ENCODE results near the gene OSBPL7. TPM values are rescaled to one million over a fixed set of nuclear protein-coding genes. Genes with fewer than 3 reads are reported as not detected.

Gene OSBPL7
- total RNA-seq, 1 experiment from 2014 or later = 9.1 TPM

DNA sequence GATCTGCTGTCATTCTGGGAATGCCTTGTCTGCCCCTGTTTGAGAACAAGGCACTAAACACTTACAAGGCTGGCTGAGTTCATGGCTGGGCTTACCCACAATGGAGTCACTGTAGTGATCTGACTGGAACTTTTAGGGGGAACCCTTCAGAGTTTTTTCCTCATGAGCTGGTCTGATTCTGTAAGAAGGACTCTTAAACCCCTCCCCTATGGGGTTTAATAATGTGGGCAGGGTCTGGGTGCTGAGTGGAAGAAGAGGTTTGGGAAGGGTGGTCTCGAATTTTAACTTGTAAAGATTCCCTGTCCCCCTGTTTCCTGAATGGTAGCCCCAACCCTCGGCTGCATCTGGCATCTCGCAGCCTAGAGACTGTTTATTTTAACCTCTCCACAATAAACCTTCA lies 30.6 kb downstream of the OSBPL7 start:
- Histone ChIP-seq H3K27ac (ENCODE audit: low read length) (no peak overlapping the region), H3K27me3 (ENCODE audit: control insufficient read depth, insufficient read depth, low read length) (peaks cover 43% of the 10 kb centered on the region), H3K4me1 (ENCODE audit: control insufficient read depth, insufficient read depth, low read length) (peaks cover 4% of the 10 kb centered on the region; the same call in 1 of the 2 replicates), H3K9me3 (ENCODE audit: control insufficient read depth, insufficient read depth, low read depth, low read length) (no peaks in the 10 kb centered on the region), H3K4me3 (ENCODE audit: low read depth in 2 of 2, low read length in 2 of 2) (no peak overlapping the region), H3K36me3 (ENCODE audit: control insufficient read depth, insufficient read depth, low read length) (no peaks in the 10 kb centered on the region)
- in situ Hi-C loops (cut with HindIII; ENCODE audit: low pct_unique_long_range_greater_than_20kb, low sequenced_read_pairs) (no loop called here), intact Hi-C loops (cut with micrococcal nuclease; ENCODE audit: unreplicated experiment) (no loop called here)
- ATAC-seq (no peak), DNase-seq (ENCODE audit: low read depth, low spot score) (no peak)
- BruUV-seq (replicated peaks) = no TSS peak
- ChIA-PET POLR2A (no interaction called here), CTCF (no interaction called here)
- TF ChIP-seq POLR2AphosphoS5 (IDR thresholded peaks at IDR 0.05; ENCODE audit: low read depth, low read length) (no peak), SIN3A (IDR thresholded peaks at IDR 0.05; ENCODE audit: borderline replicate concordance, insufficient read depth, low read depth, low read length) (no peak), TCF7L2 (IDR thresholded peaks at IDR 0.05; ENCODE audit: low read depth, low read length) (no peak)
- TF ChIP-seq, protein P1, sequence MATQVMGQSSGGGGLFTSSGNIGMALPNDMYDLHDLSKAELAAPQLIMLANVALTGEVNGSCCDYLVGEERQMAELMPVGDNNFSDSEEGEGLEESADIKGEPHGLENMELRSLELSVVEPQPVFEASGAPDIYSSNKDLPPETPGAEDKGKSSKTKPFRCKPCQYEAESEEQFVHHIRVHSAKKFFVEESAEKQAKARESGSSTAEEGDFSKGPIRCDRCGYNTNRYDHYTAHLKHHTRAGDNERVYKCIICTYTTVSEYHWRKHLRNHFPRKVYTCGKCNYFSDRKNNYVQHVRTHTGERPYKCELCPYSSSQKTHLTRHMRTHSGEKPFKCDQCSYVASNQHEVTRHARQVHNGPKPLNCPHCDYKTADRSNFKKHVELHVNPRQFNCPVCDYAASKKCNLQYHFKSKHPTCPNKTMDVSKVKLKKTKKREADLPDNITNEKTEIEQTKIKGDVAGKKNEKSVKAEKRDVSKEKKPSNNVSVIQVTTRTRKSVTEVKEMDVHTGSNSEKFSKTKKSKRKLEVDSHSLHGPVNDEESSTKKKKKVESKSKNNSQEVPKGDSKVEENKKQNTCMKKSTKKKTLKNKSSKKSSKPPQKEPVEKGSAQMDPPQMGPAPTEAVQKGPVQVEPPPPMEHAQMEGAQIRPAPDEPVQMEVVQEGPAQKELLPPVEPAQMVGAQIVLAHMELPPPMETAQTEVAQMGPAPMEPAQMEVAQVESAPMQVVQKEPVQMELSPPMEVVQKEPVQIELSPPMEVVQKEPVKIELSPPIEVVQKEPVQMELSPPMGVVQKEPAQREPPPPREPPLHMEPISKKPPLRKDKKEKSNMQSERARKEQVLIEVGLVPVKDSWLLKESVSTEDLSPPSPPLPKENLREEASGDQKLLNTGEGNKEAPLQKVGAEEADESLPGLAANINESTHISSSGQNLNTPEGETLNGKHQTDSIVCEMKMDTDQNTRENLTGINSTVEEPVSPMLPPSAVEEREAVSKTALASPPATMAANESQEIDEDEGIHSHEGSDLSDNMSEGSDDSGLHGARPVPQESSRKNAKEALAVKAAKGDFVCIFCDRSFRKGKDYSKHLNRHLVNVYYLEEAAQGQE (IDR thresholded peaks at IDR 0.05; ENCODE audit: insufficient read depth in 1 of 2, low read depth in 2 of 2, low read length in 1 of 2) = no peak
- TF ChIP-seq, protein P2, sequence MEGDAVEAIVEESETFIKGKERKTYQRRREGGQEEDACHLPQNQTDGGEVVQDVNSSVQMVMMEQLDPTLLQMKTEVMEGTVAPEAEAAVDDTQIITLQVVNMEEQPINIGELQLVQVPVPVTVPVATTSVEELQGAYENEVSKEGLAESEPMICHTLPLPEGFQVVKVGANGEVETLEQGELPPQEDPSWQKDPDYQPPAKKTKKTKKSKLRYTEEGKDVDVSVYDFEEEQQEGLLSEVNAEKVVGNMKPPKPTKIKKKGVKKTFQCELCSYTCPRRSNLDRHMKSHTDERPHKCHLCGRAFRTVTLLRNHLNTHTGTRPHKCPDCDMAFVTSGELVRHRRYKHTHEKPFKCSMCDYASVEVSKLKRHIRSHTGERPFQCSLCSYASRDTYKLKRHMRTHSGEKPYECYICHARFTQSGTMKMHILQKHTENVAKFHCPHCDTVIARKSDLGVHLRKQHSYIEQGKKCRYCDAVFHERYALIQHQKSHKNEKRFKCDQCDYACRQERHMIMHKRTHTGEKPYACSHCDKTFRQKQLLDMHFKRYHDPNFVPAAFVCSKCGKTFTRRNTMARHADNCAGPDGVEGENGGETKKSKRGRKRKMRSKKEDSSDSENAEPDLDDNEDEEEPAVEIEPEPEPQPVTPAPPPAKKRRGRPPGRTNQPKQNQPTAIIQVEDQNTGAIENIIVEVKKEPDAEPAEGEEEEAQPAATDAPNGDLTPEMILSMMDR (IDR thresholded peaks at IDR 0.05) = no peak

DNA sequence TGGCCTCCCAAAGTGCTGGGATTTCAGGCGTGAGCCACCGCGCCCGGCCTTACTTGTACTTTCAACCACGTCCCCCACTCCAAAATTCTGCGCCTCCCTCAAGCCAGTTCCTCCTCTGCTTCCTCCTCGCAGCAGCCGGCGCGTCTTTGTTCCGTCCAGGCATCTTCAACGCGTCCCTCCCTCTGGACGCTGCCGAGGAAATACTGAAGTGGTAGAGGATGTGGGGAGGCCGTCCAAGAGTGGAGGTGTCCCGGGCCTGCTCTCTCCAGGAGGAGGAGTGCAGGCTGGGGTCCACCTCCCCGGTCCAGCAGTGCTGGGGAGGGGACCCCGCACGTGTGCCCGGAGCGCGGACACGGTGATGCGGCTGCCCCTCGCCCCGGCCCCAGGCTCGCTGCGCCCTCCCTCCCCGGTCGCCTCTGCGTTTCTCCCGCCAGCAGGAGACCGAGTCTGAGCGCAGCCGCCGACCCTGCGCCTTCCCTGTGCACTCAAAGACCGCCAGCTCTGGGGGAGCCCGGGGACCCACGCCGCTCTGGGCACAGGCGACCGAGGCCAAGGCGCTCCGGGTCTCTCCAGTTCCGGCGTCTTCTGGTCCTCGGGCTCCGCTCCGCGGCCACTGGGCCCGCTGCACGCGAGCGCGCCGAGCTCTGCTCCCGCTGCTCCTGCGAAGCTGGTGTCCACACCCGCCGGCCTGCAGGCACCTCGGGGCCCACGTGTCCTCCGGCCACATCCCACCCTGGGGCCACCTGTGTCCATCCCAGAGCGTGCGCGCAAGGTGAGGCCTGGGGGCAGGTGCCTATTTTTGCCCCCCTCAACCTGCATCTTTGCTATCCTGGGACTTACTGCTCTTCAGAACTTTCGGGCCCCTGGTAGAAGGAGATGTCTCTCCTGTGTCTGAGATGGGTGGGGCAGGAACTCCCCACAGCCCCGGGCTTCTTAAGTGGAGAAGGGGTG lies 31.7 kb downstream of the OSBPL7 start:
- intact Hi-C loops (cut with micrococcal nuclease; ENCODE audit: unreplicated experiment) = no loop called here
- peaks cover 40% of the 10 kb centered on the region for H3K27me3 ChIP-seq (ENCODE audit: control insufficient read depth, insufficient read depth, low read length)
- peak overlapping the region; percentile 41 to 60 for H3K4me3 ChIP-seq (ENCODE audit: low read depth in 2 of 2, low read length in 2 of 2)
- no peaks in the 10 kb centered on the region for H3K36me3 ChIP-seq (ENCODE audit: control insufficient read depth, insufficient read depth, low read length)
- peaks cover 4% of the 10 kb centered on the region; the same call in 1 of the 2 replicates for H3K4me1 ChIP-seq (ENCODE audit: control insufficient read depth, insufficient read depth, low read length)
- ChIA-PET CTCF (interaction anchor here (0.6 to 1.5 kb wide), 7 partner anchors 89 to 147 kb away, joined by 3 to 12 read pairs (median 6); no protein-coding TSS in a partner anchor), POLR2A (interaction anchor here (0.6 kb wide), 1 partner anchor 14 kb away, joined by 6 read pairs; no protein-coding TSS in a partner anchor)
- no peak for DNase-seq (ENCODE audit: low read depth, low spot score)
- in situ Hi-C loops (cut with HindIII; ENCODE audit: low pct_unique_long_range_greater_than_20kb, low sequenced_read_pairs) = no loop called here
- TF ChIP-seq POLR2AphosphoS5 (IDR thresholded peaks at IDR 0.05; ENCODE audit: low read depth, low read length) = no peak
- TF ChIP-seq, protein P1 (IDR thresholded peaks at IDR 0.05; ENCODE audit: insufficient read depth in 1 of 2, low read depth in 2 of 2, low read length in 1 of 2) = peak in 1 of 2 experiments; percentile 66; a peak in 2 of 4 replicates
- TF ChIP-seq, protein P2 (IDR thresholded peaks at IDR 0.05) = peak; percentile 91
- 0 out of 2 replicates have a peak, but pooled peaks have one; percentile 25 for TF ChIP-seq TCF7L2 (IDR thresholded peaks at IDR 0.05; ENCODE audit: low read depth, low read length)
- no TSS peak for BruUV-seq (replicated peaks)
- peak; percentile 99 for ATAC-seq
- H3K9me3 ChIP-seq (ENCODE audit: control insufficient read depth, insufficient read depth, low read depth, low read length) = no peaks in the 10 kb centered on the region
- H3K27ac ChIP-seq (ENCODE audit: low read length) = no peak overlapping the region

Data from Panc1 (cell line).